Activated B cell treated with CpG ODN at 0.5 μM for 24 hours (primary cell): ENCODE results near the gene KCTD3. TPM values are rescaled to one million over a fixed set of nuclear protein-coding genes. Genes with fewer than 3 reads are reported as not detected.

Experiments
- ATAC-seq: fragments of 200-7000 bp; cut with Tn5 transposase; one replicate; pipeline ENCODE4 v1.10.0; 2021; ENCODE audit warnings: low read depth, mild to moderate bottlenecking, moderate library complexity
- CTCF ChIA-PET: fragments of 350-600 bp; sonication (Branson Sonifier 250); formaldehyde crosslinking; loops from one replicate; lab custom pipeline; 2021; ENCODE audit warnings: antibody characterized with exemption; lab: Charles Lee
- POLR2A ChIA-PET: fragments of 350-600 bp; sonication (Branson Sonifier 250); formaldehyde crosslinking; loops from one replicate; lab custom pipeline; 2021; ENCODE audit warnings: antibody characterized with exemption; lab: Charles Lee
- DNase-seq: peaks from one replicate; pipeline ENCODE4 v3.0.0; 2022
- H3K27ac Mint-ChIP-seq: one replicate; pipeline ENCODE4 v1.8.0; 2020; ENCODE audit warnings: mixed read lengths
- H3K27me3 Mint-ChIP-seq: one replicate; pipeline ENCODE4 v1.8.0; 2021; ENCODE audit warnings: mixed read lengths
- H3K36me3 Mint-ChIP-seq: one replicate; pipeline ENCODE4 v1.8.0; 2021; ENCODE audit warnings: low read depth, mixed read lengths
- H3K4me1 Mint-ChIP-seq: one replicate; pipeline ENCODE4 v1.8.0; 2021; ENCODE audit warnings: mixed read lengths
- H3K4me3 Mint-ChIP-seq: one replicate; pipeline ENCODE4 v1.8.0; 2020; ENCODE audit warnings: mild to moderate bottlenecking, mixed read lengths
- H3K9me3 Mint-ChIP-seq: one replicate; pipeline ENCODE4 v1.8.0; 2020; ENCODE audit warnings: mixed read lengths
- CTCF ChIP-seq: fragments of 200-600 bp; IDR thresholded peaks from one replicate; pipeline ENCODE4 v1.8.0; 2022; ENCODE audit warnings: antibody characterized with exemption, mild to moderate bottlenecking
- intact Hi-C: fragments of 100-400 bp; cut with micrococcal nuclease; formaldehyde crosslinking; loops from one replicate; pipeline ENCODE4 v1.15.1; 2024
- total RNA-seq: library from RNA; stranded (reverse); gene quantifications from 2 replicates; pipeline ENCODE4 v1.2.3, GENCODE V29; 2022

Gene KCTD3
- total RNA-seq, 1 donor from 2014 or later, result 5.8 TPM

GRCh38 chr1:215650446-215651149 is 83.5 kb downstream of the KCTD3 start:
- Mint-ChIP-seq H3K9me3 (no peaks in the 10 kb centered on the region), H3K4me3 (no peak overlapping the region), H3K27ac (no peak overlapping the region), H3K36me3 (no peaks in the 10 kb centered on the region), H3K27me3 (no peaks in the 10 kb centered on the region), H3K4me1 (no peaks in the 10 kb centered on the region)
- POLR2A ChIA-PET, result no interaction called here
- no peak for ATAC-seq
- CTCF ChIA-PET, result no interaction called here
- DNase-seq, result no peak
- TF ChIP-seq CTCF, result no peak
- intact Hi-C loops, result no loop called here

- Mint-ChIP-seq H3K9me3 (no peaks in the 10 kb centered on the region), H3K4me3 (no peak overlapping the region), H3K4me1 (no peaks in the 10 kb centered on the region), H3K27me3 (no peaks in the 10 kb centered on the region), H3K27ac (no peak overlapping the region), H3K36me3 (no peaks in the 10 kb centered on the region)
- TF ChIP-seq CTCF, result no peak
- CTCF ChIA-PET, result no interaction called here
- no peak for DNase-seq
- ATAC-seq, result no peak
- intact Hi-C loops, result no loop called here
- POLR2A ChIA-PET, result no interaction called here
Observed at GRCh38 chr1:215651867-215652266, 84.8 kb downstream of the KCTD3 start.

- CTCF ChIA-PET, result no interaction called here
Observed at GRCh38 chr1:215652371-215652770, 85.3 kb downstream of the KCTD3 start.

GRCh38 chr1:215657047-215657446 is 89.9 kb downstream of the KCTD3 start:
- TF ChIP-seq CTCF, result no peak

More at GRCh38 chr1:215652371-215652770, 85.3 kb downstream of the KCTD3 start:
- no peaks in the 10 kb centered on the region for H3K4me1 Mint-ChIP-seq
- H3K36me3 Mint-ChIP-seq, result no peaks in the 10 kb centered on the region
- intact Hi-C loops, result no loop called here
- TF ChIP-seq CTCF, result no peak
- H3K9me3 Mint-ChIP-seq, result no peaks in the 10 kb centered on the region
- POLR2A ChIA-PET, result no interaction called here
- H3K27me3 Mint-ChIP-seq, result no peaks in the 10 kb centered on the region
- H3K27ac Mint-ChIP-seq, result no peak overlapping the region
- ATAC-seq (no peak), DNase-seq (no peak)
- H3K4me3 Mint-ChIP-seq, result no peak overlapping the region

GRCh38 chr1:215660259-215660658 is 93.2 kb downstream of the KCTD3 start:
- no peak for ATAC-seq

More at GRCh38 chr1:215657047-215657446, 89.9 kb downstream of the KCTD3 start:
- Mint-ChIP-seq H3K4me3 (no peak overlapping the region), H3K27me3 (no peaks in the 10 kb centered on the region), H3K27ac (no peak overlapping the region), H3K36me3 (no peaks in the 10 kb centered on the region), H3K9me3 (no peaks in the 10 kb centered on the region), H3K4me1 (no peaks in the 10 kb centered on the region)
- DNase-seq (no peak), ATAC-seq (no peak)
- POLR2A ChIA-PET, result no interaction called here
- CTCF ChIA-PET, result no interaction called here
- intact Hi-C loops, result no loop called here

More at GRCh38 chr1:215660259-215660658, 93.2 kb downstream of the KCTD3 start:
- H3K36me3 Mint-ChIP-seq, result no peaks in the 10 kb centered on the region
- H3K4me1 Mint-ChIP-seq, result no peaks in the 10 kb centered on the region
- H3K4me3 Mint-ChIP-seq, result no peak overlapping the region
- DNase-seq, result no peak
- H3K27ac Mint-ChIP-seq, result no peak overlapping the region
- POLR2A ChIA-PET, result no interaction called here
- no peaks in the 10 kb centered on the region for H3K9me3 Mint-ChIP-seq
- CTCF ChIA-PET, result no interaction called here
- H3K27me3 Mint-ChIP-seq, result no peaks in the 10 kb centered on the region
- intact Hi-C loops, result no loop called here
- TF ChIP-seq CTCF, result no peak
